ES-I3 (cell line): Measurements from ENCODE around the gene ETDA.

Experiments used
- H3K36me3 ChIP-seq: 2 replicates; pipeline ENCODE4 v1.6.1; 2013; ENCODE audit warnings: mild to moderate bottlenecking, low read length, control low read depth, moderate library complexity; ENCODE audit not compliant: insufficient read depth
- H3K4me1 ChIP-seq: 2 replicates; pipeline ENCODE4 v1.6.1; 2013; ENCODE audit warnings: mild to moderate bottlenecking, control low read depth, low read length; ENCODE audit not compliant: insufficient read depth
- H3K9ac ChIP-seq: 2 replicates; pipeline ENCODE4 v1.6.1; 2013; ENCODE audit warnings: low read depth, mild to moderate bottlenecking, low read length, moderate library complexity
- H3K9me3 ChIP-seq: 2 replicates; pipeline ENCODE4 v1.6.1; 2013; ENCODE audit warnings: mild to moderate bottlenecking, low read length, moderate library complexity; ENCODE audit not compliant: control insufficient read depth, insufficient read depth

The ETDA gene

GRCh38 chrX:135302269-135302873 lies 50.5 kb downstream of the ETDA start:
- H3K4me1 ChIP-seq: peaks cover 33% of the 10 kb centered on the region

More at GRCh38 chrX:135302269-135302873, 50.5 kb downstream of the ETDA start:
- Histone ChIP-seq H3K9ac (no peak overlapping the region), H3K36me3 (no peaks in the 10 kb centered on the region), H3K9me3 (no peaks in the 10 kb centered on the region)
